Measurements from ENCODE around the gene ATG16L1.

The ATG16L1 gene

DNA sequence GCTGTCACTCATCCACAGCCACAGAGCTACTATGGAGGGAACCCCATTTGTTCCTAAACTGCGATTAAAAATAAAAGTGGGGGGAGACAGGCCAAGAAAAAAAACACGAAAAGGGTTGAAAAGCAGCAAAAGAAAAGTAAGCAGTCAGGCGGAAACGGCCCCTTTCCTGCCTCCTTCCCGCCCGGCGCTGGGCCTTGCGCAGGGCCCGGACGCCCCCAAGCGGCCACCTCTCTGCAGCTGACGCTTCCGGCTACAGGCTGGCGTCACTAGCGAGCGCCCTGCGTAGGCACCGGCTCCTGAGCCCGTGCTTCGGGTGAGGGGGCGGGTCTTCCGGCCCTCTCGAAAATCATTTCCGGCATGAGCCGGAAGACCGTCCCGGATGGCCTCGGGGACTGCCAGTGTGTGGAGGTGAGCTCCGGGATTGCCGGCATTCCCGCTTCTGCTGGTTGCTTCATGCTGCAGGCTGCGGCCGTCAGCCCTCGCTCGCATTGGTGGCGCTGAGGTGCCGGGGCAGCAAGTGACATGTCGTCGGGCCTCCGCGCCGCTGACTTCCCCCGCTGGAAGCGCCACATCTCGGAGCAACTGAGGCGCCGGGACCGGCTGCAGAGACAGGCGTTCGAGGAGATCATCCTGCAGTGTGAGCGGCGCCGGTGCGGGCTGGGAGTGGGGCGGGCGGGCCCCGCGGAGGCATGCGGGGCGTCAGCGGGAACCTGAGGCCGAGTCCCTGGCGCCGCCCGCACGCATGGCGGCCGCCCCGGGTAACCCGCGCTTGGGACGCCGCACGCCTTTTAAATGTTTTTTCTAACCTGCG is at the start of gene ATG16L1:
Gene ATG16L1 (plus strand): TSS at position 368 of the 811 bp plus-strand sequence. CDS start 155 bp downstream, at position 523.
- DNase-seq (ENCODE audit: insufficient read length, low spot score) (peak; percentile 97), FAIRE-seq (no peak)
- peak; percentile 81 for TF ChIP-seq POLR2A (IDR thresholded peaks at IDR 0.05; ENCODE audit: low read depth, low read length)

- FAIRE-seq, result no peak
- DNase-seq (ENCODE audit: insufficient read length, low spot score), result no peak
- no peak for TF ChIP-seq POLR2A (IDR thresholded peaks at IDR 0.05; ENCODE audit: low read depth, low read length)
Measured at GRCh38 chr2:233202531-233202944, 48.9 kb upstream of the ATG16L1 start.

- no peak for DNase-seq (ENCODE audit: insufficient read length, low spot score)
- TF ChIP-seq POLR2A (IDR thresholded peaks at IDR 0.05; ENCODE audit: low read depth, low read length), result no peak
- FAIRE-seq, result no peak
Measured at GRCh38 chr2:233203060-233203459, 48.4 kb upstream of the ATG16L1 start.

- FAIRE-seq (no peak), DNase-seq (ENCODE audit: insufficient read length, low spot score) (no peak)
- no peak for TF ChIP-seq POLR2A (IDR thresholded peaks at IDR 0.05; ENCODE audit: low read depth, low read length)
Measured at GRCh38 chr2:233204286-233204936, 47.1 kb upstream of the ATG16L1 start.

DNA sequence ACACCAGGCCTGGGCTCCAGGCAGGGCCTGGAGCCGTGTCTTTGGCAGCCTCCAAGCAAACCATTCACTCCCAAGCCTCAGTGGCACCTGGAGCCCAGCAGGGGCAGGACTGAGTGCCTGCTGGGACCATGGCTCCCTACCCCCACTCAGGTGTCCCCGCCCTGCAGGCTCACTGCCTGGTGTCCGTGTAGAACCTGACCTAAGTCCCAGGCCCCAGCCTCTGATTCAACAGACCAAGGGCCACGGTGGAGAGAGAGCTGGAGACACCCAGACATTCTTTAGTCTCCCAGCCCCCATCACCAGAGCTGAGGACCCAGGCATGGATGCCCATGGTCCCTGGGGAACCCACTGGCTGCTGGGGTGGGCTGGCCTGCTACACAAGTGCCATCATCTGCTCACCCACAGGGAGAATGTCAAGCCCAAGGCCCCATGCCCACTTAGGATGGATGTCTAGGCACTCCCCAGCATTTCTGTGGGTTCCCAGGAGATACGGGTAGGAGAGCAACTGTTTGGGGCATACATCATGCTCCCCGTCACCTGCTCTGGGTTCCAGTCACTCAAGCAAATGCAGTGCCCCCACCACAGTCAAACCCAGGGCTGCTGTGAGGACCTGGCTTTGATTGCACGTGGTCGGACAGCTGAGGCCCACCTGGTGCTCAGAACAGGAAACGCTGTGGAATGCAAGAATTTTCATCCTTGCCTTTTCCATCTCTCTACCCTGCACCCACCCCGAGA is 42.9 kb upstream of the ATG16L1 start:
- no peak for TF ChIP-seq POLR2A (IDR thresholded peaks at IDR 0.05; ENCODE audit: low read depth, low read length)
- DNase-seq (ENCODE audit: insufficient read length, low spot score) (peak; percentile 75), FAIRE-seq (no peak)

- DNase-seq (ENCODE audit: insufficient read length, low spot score) (no peak), FAIRE-seq (no peak)
- TF ChIP-seq POLR2A (IDR thresholded peaks at IDR 0.05; ENCODE audit: low read depth, low read length), result no peak
Measured at GRCh38 chr2:233209117-233209532, 42.3 kb upstream of the ATG16L1 start.

- FAIRE-seq (no peak), DNase-seq (ENCODE audit: insufficient read length, low spot score) (peak; percentile 92)
- no peak for TF ChIP-seq POLR2A (IDR thresholded peaks at IDR 0.05; ENCODE audit: low read depth, low read length)
Measured at GRCh38 chr2:233209533-233210171, 41.8 kb upstream of the ATG16L1 start.

DNA sequence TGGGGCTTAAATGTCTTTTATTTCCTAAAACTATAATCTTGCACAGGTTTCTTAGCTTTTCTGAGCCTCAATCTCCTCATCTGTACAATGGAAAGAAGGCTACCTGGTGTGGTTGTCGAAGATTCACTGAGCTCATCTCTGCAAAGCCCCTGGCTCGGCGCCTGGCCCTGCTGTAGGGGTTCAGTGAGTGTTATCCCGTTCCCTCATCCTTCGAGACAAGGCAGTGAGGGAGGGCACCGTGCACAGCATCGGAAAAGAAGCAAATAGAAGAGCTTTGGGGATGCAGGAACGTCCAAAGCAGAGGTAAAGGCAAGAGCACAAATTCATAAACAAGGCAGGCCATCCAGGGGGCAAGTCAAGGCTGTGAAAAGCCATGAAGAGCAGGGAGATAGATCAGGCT is 41.2 kb upstream of the ATG16L1 start:
- no peak for TF ChIP-seq POLR2A (IDR thresholded peaks at IDR 0.05; ENCODE audit: low read depth, low read length)
- FAIRE-seq (no peak), DNase-seq (ENCODE audit: insufficient read length, low spot score) (no peak)

DNA sequence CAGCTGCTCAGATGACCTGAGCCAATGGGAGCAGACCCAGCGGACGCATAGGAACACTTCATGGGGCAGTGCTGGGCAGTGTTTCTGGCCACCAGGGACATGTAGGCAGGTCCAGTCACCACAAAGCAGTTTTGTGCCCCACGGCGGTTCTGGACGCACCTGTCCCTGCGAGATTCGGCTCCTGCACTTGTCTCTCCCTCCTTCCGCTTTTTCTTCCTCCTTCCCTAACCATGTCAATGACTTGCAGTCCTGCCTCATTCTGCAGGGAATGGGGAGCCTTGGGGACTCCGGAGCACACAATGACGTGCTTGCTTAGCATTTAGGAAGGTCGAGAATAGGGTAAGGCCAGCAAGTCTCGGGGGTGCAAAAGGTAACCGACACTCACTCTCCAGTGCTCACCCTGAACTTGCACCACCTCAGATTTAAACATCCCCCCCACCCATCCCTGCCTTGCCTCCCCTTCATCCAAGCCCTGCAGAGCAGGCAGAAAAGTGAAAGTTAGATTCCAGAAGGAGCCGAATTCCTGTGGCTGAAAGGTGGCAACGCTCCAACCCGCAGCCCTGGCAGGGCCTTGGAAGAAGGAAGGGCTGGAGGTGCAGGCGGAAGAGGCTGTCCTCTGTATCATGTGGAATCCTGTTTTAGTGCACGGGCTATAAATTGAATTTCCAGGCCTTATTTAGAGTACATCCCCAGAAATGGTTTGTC is 40.5 kb upstream of the ATG16L1 start:
- FAIRE-seq (peak; percentile 53), DNase-seq (ENCODE audit: insufficient read length, low spot score) (peak; percentile 77)
- no peak for TF ChIP-seq POLR2A (IDR thresholded peaks at IDR 0.05; ENCODE audit: low read depth, low read length)

GRCh38 chr2:233211548-233211895 is 40.0 kb upstream of the ATG16L1 start:
- no peak for DNase-seq (ENCODE audit: insufficient read length, low spot score)
- no peak for TF ChIP-seq POLR2A (IDR thresholded peaks at IDR 0.05; ENCODE audit: low read depth, low read length)

DNA sequence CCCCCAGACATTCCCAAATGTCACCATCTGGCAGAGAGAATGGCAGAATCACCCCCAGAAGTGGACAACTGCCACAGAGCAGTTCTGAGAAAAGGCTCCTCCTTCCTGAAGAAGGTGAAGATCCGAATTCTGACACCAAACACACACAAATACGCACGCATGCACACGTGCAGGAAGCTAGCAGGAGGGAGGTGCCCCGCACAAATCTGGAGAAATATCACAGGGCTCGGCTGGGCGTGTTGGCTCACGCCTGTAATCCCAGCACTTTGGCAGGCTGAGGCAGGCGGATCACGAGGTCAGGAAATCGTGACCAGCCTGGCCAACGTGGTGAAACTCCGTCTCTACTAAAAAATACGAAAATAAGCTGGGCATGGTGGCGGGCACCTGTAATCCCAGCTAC is 38.5 kb upstream of the ATG16L1 start:
- TF ChIP-seq POLR2A (IDR thresholded peaks at IDR 0.05; ENCODE audit: low read depth, low read length), result no peak
- DNase-seq (ENCODE audit: insufficient read length, low spot score) (no peak), FAIRE-seq (no peak)

More at GRCh38 chr2:233211548-233211895, 40.0 kb upstream of the ATG16L1 start:
- FAIRE-seq, result no peak

DNA sequence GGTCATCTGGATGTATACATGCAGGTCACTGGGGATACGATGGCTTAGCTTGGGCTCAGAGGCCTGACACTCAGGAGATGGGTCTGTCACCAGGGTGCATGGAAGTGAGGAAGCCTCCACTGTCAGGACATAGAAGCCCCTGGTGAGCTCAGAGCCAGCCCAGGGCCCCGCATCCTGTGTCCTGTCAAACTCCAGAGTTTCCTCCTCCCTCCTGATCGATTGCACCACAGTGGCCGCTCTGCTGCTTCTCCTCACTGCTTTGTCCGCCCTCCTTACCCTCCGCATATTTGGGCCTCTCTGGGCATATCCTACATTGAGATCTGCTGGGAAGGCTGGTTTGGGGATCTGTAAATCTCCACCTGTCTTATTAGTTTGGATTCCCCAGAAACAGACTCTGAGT is 37.5 kb upstream of the ATG16L1 start:
- FAIRE-seq (no peak), DNase-seq (ENCODE audit: insufficient read length, low spot score) (no peak)

GRCh38 chr2:233217892-233218377 is 33.5 kb upstream of the ATG16L1 start:
- TF ChIP-seq POLR2A (IDR thresholded peaks at IDR 0.05; ENCODE audit: low read depth, low read length), result no peak
- no peak for DNase-seq (ENCODE audit: insufficient read length, low spot score)
- FAIRE-seq, result no peak

More for the DNA sequence above, 37.5 kb upstream of the ATG16L1 start:
- no peak for TF ChIP-seq POLR2A (IDR thresholded peaks at IDR 0.05; ENCODE audit: low read depth, low read length)

Measured in H54 (cell line).